A172 (cell line): ENCODE measurements around the gene MACF1. TPM values are rescaled to one million over a fixed set of nuclear protein-coding genes. Genes with fewer than 3 reads are reported as not detected.
"Not testable (repeated sequence)": the region's sequence is repeated elsewhere in the genome, so short reads cannot be mapped to it uniquely, and the experiment has no call there.

ENCODE experiments used
- DNase-seq: peaks from one replicate; pipeline ENCODE4 v3.0.0-alpha.2; 2015; ENCODE audit warnings: low spot score
- total RNA-seq: library from RNA; depleted of rRNA; stranded (reverse); fragments of >200 nt; shearing (Covaris generic); gene quantifications from 2 replicates; pipeline ENCODE4 v1.2.3, GENCODE V29; 2014

Gene MACF1
- total RNA-seq, 1 experiment from 2014 or later, result 256 TPM

DNA sequence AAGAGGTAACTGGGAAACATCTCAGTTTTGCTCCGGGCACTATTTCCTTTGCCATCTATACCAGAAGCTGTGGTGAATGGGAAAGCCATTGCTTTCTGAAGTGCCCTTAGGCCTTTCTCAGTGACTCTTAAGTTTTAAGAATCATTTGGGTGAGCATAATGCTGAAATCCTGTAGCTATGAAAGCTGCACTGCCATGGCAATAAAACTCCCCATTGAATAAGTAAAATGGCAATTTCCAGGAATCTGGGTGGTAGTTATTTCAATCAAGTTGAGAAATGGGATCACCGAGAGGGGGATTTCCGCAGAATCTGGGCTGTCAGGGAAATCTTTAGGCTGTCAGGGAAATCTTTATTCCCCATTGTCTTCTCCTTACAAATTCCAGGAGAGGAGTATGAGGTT, 26.8 kb upstream of the MACF1 start:
- DNase-seq, result no peak

DNA sequence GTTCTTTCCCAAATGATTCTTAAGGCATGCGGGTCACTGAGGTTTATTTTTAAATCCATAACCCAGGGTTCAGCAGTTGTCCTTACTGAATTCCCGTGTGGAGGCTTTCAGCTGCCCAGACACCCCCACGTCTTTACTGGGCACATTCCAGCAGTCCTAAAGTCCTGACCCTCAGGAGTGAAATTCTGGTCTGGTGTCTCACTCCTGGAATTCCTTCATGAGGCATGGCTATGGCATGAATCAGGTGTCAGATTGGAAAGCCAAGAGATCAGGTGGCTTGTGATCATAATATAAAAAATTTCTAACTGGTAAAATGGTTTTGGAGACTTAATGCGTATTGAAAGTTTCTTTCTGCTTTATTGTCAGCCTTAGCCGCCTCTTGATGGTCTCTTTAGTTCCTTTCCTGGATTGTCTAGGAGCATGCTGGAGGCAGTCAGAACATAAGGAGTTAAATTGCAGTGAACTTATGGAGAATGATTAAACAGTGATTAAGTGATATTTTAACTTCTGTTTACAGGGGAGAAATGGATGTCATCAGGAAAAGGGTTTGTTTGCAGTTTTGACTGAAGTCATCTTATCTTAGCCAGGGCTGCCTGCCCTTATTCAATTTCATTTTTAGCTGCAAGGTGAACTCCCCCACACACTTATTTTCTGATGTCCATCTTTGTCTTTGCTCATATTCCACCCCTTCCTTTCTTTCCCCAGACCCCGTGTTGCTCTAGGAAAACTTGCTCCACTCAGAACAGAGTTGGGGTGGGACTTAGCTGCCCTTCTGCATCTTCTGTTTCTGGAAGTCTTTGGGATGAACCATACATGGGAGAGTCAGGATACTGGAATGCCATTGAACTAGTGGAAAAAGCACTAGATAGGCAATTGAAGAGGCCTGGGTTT, 25.7 kb upstream of the MACF1 start:
- peak; percentile 89 for DNase-seq

DNA sequence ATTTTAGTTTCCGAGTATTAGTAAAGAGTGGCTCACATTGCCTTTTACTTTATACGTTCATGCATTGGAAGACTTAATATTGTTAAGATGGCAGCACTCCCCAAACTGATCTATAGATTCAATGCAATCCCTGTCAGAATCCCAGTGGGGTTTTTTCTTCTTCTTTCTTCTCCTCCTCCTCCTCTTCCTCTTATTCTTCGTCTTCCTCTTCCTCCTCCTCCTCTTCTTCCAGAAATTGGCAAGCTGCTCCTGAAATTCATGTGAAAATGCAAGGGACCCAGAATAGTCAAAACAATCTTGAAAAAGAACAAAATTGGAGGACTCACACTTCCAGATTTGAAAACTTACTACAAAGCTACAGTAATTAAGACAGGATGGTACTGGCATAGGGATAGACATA, 23.2 kb upstream of the MACF1 start:
- no peak for DNase-seq

DNA sequence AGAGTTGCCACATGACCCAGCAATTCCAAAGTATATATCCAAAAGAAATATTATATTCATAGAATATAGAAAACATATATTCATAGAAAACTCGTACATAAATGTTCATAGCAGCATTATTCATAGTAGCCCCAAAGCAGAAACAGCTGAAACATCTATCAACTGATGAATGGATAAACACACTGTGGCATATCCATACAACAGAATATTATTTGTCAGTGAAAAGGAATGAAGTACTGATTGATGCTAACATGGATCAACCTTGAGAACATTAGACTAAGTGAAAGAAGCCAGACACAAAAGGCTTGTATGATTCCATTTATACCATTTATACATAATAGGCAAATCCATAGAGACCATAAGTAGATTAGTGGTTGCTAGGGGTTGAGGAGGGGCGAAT, 21.7 kb upstream of the MACF1 start:
- DNase-seq, result no peak

DNA sequence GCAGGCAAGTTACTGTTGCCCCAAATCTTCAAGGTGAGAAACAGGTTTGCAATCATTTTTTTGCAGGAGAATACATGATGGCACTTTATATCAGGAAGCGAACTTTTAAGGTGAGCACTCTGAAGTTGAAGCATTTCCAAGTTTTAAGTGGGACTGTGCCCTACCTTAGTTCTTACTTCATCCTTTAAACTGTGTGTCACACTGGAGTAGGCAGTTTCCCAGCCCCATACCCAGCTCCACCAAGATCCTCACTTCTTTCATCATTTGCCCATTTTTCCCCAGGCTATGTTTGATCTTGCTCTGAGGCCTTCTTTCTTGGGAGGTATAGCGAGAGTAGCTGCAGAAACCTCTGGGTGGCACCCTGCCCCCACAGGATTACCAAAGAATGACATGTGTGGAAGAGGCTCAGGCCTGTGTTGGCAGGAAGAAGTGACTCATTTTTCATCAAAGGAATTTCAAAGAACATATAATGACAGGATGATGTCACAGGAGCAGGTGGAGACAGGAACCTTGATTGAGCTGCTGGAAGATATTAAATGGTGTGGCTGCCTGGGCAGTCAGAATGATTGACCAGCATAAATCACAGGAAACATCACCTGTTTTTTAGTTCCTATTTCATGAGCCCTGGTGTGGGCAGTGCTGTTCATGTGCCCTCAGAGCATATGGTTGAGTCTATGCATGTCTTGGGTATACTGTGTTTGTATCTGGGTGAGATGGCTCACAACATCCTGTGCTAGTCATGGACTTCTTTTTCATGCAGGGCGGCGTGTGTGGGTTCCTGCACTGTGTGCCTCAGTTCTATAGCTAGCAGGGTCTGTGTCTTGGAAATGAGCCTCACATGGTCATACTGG, 20.8 kb upstream of the MACF1 start:
- peak; percentile 93 for DNase-seq

DNA sequence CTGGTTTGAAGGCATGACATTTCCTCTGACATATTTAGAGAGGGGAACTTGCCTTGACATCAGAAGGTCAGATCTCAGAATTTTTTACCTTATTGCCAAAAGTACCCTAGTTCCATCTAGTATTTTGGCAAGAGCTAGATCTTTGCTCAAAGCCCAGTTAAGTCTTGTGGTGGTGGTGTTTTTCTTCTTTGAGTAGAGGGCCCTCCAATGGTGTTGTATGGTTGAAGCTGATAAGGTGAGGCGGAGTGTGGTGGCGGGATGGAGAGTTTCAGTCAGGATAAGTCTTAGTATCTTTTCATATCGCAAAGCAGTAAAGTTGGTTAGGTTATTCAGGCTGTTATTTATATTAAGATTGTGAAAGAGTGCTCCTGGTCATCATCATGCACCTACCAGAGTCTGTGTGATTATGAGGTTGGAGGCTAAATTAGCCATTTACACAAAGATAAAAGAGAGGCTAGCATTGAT, 20.1 kb upstream of the MACF1 start:
- no peak for DNase-seq

DNA sequence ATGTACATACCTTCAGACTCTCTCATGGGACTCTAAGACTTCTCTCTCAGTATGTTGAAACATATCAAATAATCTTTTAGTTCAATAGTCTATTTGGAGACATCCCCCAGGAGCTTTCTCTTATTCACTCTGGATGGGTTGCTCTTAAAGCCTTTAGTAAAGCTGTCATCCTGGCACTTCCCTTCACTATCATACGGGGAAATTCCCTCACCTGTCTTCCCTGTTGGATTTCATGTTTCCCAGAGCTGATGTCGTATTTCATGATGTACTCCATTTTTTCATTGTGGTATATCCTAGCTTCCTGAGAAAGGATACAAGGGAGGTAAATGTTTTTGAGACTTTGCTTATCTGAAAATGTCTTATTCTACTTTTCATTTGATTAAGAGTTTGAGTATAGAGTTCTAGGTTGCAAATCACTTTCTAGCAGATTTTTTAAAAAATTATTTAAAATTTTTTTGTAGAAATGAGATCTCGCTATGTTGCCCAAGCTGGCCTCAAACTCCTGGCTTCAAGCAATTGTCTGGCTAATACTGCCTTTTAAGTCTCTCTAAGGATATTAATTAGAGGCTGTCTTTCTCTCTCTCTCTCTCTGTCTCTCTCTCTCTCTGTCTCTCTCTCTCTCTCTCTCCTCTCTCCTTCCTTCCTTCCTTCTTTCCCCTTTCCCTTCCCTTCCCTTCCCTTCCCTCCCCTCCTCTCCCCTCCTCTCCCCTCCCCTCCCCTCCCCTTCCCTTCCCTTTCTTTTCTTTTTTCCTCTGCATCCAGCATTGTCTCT, 17.0 kb upstream of the MACF1 start:
- DNase-seq, result no peak

DNA sequence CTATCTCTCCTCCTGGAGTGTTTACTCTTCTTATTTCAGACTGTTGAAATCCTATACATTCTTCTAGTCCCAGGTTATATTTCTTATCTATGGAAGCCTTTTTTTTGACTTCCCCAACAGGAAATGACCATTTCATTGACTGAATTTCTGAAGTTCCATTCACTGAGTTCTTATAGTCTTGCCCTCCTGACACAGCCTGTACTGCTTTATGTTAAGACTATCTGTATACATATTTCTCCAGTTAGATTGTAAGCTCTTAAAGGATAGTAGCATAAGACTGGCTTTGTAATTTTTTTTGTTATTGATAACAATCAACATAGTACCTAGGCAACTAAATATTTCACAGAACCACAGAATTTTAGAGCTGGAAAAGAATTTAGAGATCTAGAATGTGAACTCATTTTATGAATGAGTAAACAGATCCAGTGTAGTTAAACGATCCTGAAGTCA, 14.9 kb upstream of the MACF1 start:
- DNase-seq, result no peak

DNA sequence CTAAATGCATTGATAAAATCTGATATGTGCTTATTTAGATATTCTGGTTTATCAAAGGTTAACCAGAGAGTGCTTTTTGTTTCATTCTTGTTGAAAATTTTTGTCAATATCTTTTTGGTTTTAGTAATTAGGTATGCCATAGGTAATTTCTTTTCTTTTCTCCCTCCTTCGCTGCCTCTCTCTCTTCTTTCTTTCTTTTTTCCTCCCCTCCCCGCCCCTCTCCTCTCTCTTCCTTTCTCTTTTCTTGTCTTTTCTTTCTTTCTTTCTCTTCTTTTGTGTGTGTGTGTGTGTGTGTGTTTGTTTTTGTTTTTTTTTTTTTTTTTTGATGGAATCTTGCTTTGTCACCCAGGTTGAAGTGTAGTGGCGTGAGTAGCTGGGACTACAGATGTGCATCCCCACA, 14.4 kb upstream of the MACF1 start:
- DNase-seq, result no peak

DNA sequence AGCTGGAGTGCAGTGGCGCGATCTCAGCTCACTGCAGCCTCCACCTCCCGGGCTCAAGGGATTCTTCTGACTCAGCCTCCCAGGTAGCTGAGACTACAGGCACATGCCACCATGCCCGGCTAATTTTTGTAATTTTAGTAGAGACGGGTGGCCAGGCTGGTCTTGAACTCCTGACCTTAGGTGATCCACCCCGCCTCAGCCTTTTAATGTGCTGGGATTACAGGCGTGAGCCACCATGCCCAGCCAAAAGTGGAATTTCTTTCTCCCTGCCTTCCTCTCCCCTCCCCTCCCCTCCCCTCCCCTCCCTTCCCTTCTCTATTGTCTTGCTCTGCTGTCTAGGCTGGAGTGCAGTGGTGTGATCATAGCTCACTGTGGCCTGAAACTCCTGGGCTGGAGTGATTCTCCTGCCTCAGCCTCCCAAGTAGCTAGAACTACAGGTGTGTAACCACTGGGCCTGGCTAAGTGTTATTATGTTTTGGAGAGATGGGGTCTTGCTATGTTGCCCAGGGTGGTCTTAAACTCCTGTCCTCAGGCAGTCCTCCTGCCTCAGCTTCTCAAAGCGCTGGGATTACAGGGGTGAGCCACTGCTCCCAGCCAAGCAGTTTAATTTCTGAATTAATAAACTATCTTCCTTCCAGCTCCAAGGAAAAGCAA, 10.0 kb upstream of the MACF1 start:
- DNase-seq, result no peak

DNA sequence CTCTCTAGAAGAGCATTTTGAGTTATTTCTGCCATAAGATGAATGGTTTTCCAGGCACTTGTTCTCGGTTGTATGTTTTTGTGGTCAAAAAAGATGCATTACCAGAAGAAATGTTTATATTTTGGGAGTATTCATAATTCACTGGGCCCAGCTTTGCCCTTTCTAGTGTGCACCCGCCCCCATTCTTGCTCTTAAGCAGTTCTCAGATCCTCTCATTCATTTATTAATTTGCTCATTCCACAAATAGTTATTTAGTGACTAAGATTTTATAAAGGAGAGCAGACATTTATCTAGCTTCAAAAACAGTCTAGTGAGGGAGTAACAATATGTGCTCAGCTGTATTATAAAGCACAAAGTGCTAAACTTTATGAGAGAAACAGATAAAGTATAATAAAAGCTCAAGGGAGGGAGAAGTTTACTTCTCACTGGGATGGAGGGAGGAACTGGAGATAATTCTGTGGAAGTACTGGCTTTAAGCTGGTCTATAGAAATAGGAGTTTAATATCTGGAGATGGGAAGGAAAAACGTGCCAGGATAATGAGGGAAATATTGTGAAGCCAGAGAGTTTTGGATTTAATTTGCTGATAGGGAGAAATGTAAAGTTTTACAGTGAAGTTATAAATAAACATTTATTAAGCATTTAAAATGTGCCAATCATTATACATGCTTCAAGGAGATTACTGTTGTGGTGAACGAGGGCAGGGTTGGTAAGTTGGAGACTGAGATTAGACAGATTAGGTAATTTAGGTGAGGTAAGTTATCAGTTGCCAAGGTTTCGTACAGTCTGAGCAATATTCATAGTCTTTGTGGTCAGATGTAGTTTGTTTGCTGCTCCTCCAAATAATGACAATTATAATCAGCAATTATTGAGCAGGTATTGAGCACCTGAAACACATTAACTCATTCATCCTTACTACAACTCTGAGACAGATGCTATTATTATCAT, 9.1 kb upstream of the MACF1 start:
- peak; percentile 54 for DNase-seq

DNA sequence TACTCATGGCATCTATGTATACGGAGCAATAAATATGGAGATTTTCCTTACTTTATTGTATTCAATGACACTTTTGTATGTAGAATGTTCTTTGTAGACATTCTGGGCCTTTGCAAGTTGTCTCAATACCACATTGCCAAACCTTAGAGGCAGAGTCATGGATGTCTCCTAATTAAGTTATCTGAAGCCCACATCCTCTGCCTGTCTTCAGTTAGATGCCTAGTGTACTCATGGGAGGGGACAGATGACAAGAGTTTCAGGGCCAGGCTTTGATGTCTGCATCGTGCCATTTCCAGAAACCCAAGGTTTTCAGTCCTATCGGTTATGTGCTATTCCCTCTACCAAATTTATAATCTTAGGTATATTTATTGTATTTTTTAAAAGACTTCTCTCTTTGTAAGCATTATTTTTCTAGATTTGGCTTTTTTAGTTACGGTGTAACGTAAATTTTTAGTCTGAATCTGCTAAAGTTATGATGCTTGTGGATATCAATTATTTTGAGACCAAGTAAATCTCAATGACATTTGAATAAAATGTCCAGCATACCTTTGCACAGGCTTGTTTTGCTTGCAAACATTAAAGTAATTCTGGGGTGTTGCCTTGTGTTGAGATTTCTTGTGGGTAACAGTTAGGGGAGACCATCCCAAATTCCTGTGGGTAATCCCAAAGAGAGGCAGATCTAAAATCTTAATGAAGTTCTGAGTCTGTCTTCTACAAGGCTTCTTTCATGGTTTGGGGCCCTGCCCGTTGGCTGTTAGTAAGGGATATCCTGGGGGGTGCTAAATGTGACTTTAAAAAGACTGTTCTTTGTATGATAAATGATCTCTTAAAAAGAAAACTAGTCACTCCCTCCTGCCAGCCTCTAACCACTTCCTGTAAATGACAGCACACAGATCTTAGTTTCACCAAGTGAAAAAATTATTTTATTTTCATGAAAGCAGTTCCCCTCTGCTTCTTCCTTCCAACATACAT, 8.0 kb upstream of the MACF1 start:
- DNase-seq, result peak; percentile 89

DNA sequence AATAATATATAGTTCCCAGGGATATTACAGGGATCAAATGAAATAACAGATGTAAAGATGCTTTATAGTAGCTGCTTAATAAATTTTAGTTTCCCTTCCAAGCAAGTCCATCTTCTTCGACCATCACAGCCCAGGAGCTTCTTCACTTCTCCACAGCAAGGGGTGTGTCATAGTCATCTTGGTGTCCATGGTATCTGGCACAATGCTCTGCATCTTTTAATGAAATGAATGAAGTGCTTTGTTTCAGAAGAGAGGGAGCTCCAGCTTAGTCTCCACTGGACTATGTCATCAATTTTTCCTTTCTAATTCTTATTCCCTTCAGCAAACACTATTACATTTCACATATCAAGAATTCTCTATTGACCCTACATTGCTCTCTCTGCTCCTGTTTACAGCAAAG, 4.9 kb upstream of the MACF1 start:
- no peak for DNase-seq

DNA sequence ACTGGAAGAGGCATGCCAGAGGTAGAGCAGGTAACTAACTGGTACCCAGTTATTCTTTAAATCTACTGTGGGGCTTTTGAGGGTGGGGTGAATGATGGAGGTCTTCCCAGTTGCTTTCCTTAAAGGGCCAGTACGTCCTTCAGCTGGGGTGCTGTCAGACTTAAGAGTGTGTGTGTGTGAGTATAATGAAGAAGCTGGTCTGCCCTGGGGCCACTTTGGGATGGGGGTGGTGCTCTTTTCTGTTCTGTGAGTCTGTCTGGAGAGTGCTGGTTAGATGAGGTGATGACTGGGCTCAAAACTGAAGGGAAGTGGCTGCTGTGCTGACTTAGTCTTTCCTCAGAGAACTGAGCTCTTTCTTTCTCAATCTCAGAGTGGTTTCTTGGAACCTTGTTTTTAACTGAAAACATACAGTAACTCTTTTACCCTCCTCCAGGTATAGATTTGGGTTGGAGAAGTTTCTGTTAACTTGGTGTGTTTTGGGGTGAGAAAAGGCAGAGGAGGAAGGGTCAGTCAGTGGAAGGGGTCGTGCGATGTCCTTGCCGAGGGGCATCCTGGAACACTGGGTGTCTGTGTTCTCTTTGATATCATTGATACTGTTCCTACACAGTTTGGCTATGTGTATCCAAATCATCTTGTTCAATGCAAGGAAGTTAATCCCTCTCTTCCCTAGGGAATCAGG, 746 bp downstream of the MACF1 start:
- DNase-seq, result peak; percentile 72

DNA sequence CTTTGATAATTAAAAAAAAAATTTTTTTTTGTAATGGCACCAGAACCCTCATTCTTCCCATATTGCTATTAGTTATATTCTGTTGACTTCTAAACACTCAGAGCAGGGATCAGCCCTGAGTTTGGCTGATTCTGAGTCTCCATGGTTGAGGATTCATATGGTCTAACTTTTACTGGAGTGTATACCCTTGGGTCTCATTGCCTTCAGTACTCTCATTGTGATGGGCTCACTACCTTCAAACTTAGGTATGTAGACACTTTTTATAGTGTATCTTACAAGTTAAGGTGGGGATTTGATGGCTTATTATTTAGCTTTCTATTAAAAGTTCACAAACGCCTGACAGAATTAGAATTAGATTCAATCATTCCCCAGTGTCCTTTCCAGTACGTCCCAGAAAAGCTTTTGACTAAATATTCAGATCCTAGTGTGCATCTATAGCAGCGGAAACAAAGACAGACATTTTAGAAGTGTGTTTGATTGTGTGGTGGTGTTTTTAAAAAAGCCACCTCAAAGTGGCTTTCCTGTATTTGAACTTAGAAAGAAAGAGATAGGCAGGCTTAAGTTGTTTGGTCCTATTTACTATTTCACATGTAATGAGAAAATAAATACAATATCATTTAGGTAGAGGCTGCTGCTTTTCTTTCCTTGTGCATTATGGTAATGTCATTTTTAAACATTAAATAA, 1.4 kb downstream of the MACF1 start:
- DNase-seq, result no peak

DNA sequence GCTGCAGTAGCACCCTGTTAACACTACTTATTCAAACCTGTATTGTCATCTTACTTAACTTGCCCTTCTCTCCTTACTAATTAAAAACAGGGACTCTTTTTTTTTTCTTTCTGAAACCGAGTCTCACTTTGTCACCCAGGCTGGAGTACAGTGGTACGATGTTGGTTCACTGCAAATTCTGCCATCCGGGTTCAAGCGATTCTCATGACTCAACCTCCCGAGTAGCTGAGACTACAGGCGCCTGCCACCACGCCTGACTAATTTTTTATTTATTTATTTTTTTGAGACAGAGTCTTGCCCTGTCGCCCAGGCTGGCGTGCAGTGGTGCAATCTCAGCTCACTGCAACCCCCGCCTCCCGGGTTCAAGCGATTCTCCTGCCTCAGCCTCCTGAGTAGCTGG, 3.9 kb downstream of the MACF1 start:
- not testable (repeated sequence) for DNase-seq

DNA sequence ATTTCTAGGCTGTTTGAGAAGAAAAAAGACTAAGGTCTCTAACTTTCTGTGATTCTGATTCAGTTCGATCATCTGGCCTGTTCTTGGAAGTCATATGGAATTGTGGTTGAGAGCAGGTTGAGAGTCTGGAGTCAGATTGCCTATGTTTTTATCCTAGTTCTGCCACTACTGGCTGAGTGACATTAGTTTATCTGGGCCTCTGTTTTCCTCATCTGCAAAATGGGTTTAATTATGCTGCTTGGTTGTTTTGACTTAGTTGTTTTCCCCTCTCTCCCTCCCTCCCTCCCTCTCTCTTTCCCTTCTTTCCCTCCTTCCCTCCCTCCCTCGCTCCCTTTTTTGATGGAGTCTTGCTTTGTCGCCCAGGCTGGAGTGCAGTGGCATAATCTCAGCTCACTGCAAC, 6.2 kb downstream of the MACF1 start:
- no peak for DNase-seq

DNA sequence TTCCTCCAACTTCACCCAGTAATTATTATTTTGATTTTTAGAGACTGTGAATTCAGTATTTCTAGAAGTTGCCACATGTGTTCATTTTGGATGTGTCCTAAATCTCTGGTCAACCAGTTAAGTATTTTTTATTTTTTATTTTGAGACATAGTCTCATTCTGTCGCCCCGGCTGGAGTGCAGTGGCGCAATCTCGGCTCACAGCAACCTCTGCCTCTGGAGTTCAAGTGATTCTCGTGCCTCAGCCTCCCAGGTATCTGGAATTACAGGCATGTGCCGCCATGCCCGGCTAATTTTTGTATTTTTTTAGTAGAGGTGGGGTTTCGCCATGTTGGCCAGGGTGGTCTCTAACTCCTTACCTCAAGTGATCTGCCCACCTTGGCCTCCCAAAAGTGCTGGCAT, 8.0 kb downstream of the MACF1 start:
- DNase-seq, result no peak
